MCF 10A (cell line): ENCODE data around the gene IPO9. TPM values are rescaled to one million over a fixed set of nuclear protein-coding genes. Genes with fewer than 3 reads are reported as not detected.
A peak's percentile ranks its signal among the peaks of the same experiment; 100 is the strongest.

Source experiments
- BruUV-seq: library from RNA; stranded (reverse); fragments of 400-500 nt; replicated peaks from 2 replicates; lab custom pipeline; 2021; lab: Mats Ljungman, UMichigan
- CTCF ChIA-PET: fragments of 300-600 bp; sonication (Branson Sonifier 250); formaldehyde crosslinking; extraction: SDS; loops from one replicate; lab custom pipeline; 2021; ENCODE audit warnings: antibody characterized with exemption, inconsistent platforms; lab: Yijun Ruan, JAX
- POLR2A ChIA-PET: fragments of 300-600, 350-650 bp; sonication (Branson Sonifier 250); formaldehyde crosslinking; extraction: SDS; loops from one replicate; lab custom pipeline; 2020; ENCODE audit warnings: antibody characterized with exemption, inconsistent platforms; lab: Yijun Ruan, JAX
- DNase-seq: peaks from one replicate; pipeline ENCODE4 v3.0.0-alpha.2; 2018; ENCODE audit not compliant: unreplicated experiment
- H3K27ac Mint-ChIP-seq: one replicate; pipeline ENCODE4 v1.8.0; 2022; ENCODE audit warnings: mild to moderate bottlenecking, low read depth, mixed read lengths; ENCODE audit not compliant: unreplicated experiment
- H3K27me3 Mint-ChIP-seq: one replicate; pipeline ENCODE4 v1.8.0; 2022; ENCODE audit warnings: mixed read lengths; ENCODE audit not compliant: insufficient read depth, unreplicated experiment
- H3K36me3 Mint-ChIP-seq: one replicate; pipeline ENCODE4 v1.8.0; 2022; ENCODE audit warnings: mild to moderate bottlenecking, moderate library complexity, mixed read lengths; ENCODE audit not compliant: insufficient read depth, unreplicated experiment
- H3K4me1 Mint-ChIP-seq: one replicate; pipeline ENCODE4 v1.8.0; 2022; ENCODE audit warnings: mixed read lengths; ENCODE audit not compliant: insufficient read depth, unreplicated experiment
- H3K4me3 Mint-ChIP-seq: one replicate; pipeline ENCODE4 v1.8.0; 2022; ENCODE audit warnings: mild to moderate bottlenecking, moderate library complexity, mixed read lengths; ENCODE audit not compliant: unreplicated experiment
- H3K9me3 Mint-ChIP-seq: one replicate; pipeline ENCODE4 v1.8.0; 2022; ENCODE audit warnings: mixed read lengths; ENCODE audit not compliant: unreplicated experiment
- intact Hi-C: fragments of 100-400 bp; cut with micrococcal nuclease; formaldehyde crosslinking; loops from 2 replicates; pipeline ENCODE4 v1.14.1; 2022
- total RNA-seq: library from RNA; stranded (reverse); gene quantifications from 2 replicates; pipeline ENCODE4 v1.2.3, GENCODE V29; 2022
- TF ChIP-seq, protein P1 (sequence below): fragments of 200-600 bp; IDR thresholded peaks from one replicate; pipeline ENCODE4 v1.8.0; 2022; ENCODE audit warnings: antibody characterized with exemption, mild to moderate bottlenecking; ENCODE audit not compliant: unreplicated experiment

IPO9 gene
- total RNA-seq, 1 experiment from 2014 or later: 117 TPM

DNA sequence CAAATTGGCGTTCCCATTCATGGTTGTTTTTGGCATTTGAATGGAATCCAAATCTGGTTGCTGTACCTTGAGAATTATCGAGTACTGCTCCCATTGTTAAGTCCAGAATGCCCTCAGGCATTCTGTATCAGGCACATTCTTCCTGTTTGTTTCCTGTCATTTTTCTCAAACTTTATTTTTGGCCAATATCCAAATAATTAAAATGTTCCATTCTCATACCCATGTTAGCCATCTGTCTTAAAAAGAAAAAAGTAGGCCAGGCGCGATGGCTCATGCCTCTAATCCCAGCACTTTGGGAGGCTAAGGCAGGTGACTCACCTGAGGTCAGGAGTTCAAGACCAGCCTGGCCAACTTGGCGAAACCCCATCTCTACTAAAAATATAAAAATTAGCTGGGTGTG lies 30.5 kb downstream of the IPO9 start:
- CTCF ChIA-PET: interaction anchor here (0.5 to 2.2 kb wide), 8 partner anchors 8 to 460 kb away, joined by 3 to 10 read pairs (median 3); no protein-coding TSS in a partner anchor
- no peaks in the 10 kb centered on the region for H3K9me3 Mint-ChIP-seq
- POLR2A ChIA-PET: interaction anchor here (1.2 to 3.3 kb wide), 2 partner anchors 9 to 18 kb away, joined by 3 to 28 read pairs; no protein-coding TSS in a partner anchor
- H3K4me1 Mint-ChIP-seq: peaks cover 12% of the 10 kb centered on the region
- H3K27ac Mint-ChIP-seq: no peak overlapping the region
- H3K27me3 Mint-ChIP-seq: no peaks in the 10 kb centered on the region
- H3K4me3 Mint-ChIP-seq: no peak overlapping the region
- BruUV-seq: no TSS peak
- TF ChIP-seq, protein P1, sequence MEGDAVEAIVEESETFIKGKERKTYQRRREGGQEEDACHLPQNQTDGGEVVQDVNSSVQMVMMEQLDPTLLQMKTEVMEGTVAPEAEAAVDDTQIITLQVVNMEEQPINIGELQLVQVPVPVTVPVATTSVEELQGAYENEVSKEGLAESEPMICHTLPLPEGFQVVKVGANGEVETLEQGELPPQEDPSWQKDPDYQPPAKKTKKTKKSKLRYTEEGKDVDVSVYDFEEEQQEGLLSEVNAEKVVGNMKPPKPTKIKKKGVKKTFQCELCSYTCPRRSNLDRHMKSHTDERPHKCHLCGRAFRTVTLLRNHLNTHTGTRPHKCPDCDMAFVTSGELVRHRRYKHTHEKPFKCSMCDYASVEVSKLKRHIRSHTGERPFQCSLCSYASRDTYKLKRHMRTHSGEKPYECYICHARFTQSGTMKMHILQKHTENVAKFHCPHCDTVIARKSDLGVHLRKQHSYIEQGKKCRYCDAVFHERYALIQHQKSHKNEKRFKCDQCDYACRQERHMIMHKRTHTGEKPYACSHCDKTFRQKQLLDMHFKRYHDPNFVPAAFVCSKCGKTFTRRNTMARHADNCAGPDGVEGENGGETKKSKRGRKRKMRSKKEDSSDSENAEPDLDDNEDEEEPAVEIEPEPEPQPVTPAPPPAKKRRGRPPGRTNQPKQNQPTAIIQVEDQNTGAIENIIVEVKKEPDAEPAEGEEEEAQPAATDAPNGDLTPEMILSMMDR: no peak
- H3K36me3 Mint-ChIP-seq: peaks cover 97% of the 10 kb centered on the region
- DNase-seq: peak; percentile 63
- intact Hi-C loops: no loop called here

DNA sequence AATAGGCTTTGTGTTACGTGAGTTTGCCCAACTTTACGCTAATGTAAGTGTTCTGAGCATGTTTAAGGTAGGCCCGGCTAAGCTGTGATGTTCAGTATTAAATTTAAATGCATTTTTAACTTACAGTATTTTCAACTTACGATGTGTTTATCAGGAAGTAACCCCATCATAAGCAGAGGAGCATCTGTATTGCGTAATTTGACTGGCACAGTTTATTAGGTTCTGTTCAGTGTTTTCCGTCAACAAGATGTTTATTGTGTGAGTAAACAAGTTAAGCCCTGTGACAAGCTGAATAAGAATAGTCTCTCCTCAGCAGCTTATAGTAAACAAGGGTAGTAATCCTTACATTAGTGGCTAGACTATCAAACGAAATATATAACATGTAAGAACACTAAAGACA lies 32.5 kb downstream of the IPO9 start:
- intact Hi-C loops: no loop called here
- ChIA-PET CTCF (interaction anchor here (0.7 to 1.7 kb wide), 7 partner anchors 14 to 353 kb away, joined by 3 to 5 read pairs (median 4); no protein-coding TSS in a partner anchor), POLR2A (interaction anchor here (0.9 to 3.3 kb wide), 2 partner anchors 11 to 14 kb away, joined by 3 to 28 read pairs; no protein-coding TSS in a partner anchor)
- Mint-ChIP-seq H3K4me1 (peaks cover 12% of the 10 kb centered on the region), H3K27me3 (no peaks in the 10 kb centered on the region), H3K27ac (no peak overlapping the region), H3K36me3 (peaks cover 97% of the 10 kb centered on the region), H3K4me3 (no peak overlapping the region), H3K9me3 (no peaks in the 10 kb centered on the region)
- no TSS peak for BruUV-seq
- TF ChIP-seq, protein P1: no peak
- no peak for DNase-seq

DNA sequence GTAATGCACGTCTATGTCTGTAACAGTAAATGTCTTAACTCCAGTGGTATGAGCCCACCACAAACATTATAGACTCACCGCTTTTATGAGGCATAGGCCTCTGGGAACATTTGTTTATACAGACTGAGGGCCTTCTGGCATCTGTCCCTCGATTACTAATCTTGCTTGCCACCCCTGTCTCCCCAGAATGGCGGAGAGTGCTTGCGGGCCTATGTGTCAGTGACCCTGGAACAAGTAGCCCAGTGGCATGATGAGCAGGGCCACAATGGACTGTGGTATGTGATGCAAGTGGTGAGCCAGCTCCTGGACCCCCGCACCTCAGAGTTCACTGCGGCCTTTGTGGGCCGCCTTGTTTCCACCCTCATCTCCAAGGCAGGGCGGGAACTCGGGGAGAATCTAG lies 41.4 kb downstream of the IPO9 start:
- H3K36me3 Mint-ChIP-seq: peaks cover 100% of the 10 kb centered on the region
- no peaks in the 10 kb centered on the region for H3K27me3 Mint-ChIP-seq
- TF ChIP-seq, protein P1: no peak
- H3K4me1 Mint-ChIP-seq: no peaks in the 10 kb centered on the region
- H3K9me3 Mint-ChIP-seq: no peaks in the 10 kb centered on the region
- intact Hi-C loops: no loop called here
- BruUV-seq: no TSS peak
- no peak overlapping the region for H3K27ac Mint-ChIP-seq
- no peak overlapping the region for H3K4me3 Mint-ChIP-seq
- ChIA-PET POLR2A (interaction anchor here (0.6 to 4.7 kb wide), 2 partner anchors 12 to 222 kb away, joined by 4 to 21 read pairs; no protein-coding TSS in a partner anchor), CTCF (interaction anchor here (1.1 to 4.8 kb wide), 3 partner anchors 11 to 25 kb away, joined by 3 to 29 read pairs (median 18); no protein-coding TSS in a partner anchor)
- no peak for DNase-seq

DNA sequence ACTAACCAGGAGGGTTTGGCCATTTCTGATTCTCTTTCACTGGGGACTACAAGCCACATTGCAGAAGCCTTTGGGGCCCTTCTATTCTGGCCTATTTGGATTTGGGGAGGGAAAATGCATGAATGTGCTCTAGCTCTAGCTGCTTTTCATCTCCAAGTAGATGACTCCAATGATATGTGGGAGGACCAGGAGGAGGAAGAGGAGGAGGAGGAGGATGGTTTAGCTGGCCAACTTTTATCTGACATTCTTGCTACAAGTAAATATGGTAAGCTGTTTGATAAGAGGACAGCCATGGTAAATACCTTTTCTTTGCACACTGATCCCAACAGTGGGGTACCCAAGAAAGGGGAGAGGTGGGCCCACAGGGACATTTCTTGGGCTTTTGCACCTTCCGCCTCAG lies 45.7 kb downstream of the IPO9 start:
- no peak for DNase-seq
- ChIA-PET CTCF (interaction anchor here (0.5 to 8.0 kb wide), 15 partner anchors 10 to 488 kb away, joined by 3 to 130 read pairs (median 5); partner anchors contain the start of gene IPO9), POLR2A (interaction anchor here (0.6 to 3.6 kb wide), 5 partner anchors 8 to 107 kb away, joined by 3 to 21 read pairs (median 3); no protein-coding TSS in a partner anchor)
- no peaks in the 10 kb centered on the region for H3K27me3 Mint-ChIP-seq
- H3K27ac Mint-ChIP-seq: no peak overlapping the region
- no peaks in the 10 kb centered on the region for H3K9me3 Mint-ChIP-seq
- TF ChIP-seq, protein P1: no peak
- intact Hi-C loops: loop anchor here (5.0 kb wide), 1 partner anchor 243 kb away; no protein-coding TSS in a partner anchor
- H3K4me1 Mint-ChIP-seq: peaks cover 6% of the 10 kb centered on the region
- no TSS peak for BruUV-seq
- H3K4me3 Mint-ChIP-seq: no peak overlapping the region
- H3K36me3 Mint-ChIP-seq: peaks cover 87% of the 10 kb centered on the region
